Omental fat pad (tissue), 4 donors: Measurements from ENCODE around the gene VMP1. TPM values are rescaled to one million over a fixed set of nuclear protein-coding genes. Genes with fewer than 3 reads are reported as not detected.

Experiments used
- ATAC-seq: fragments of 150-250 bp; one replicate; pipeline ENCODE4 v1.9.1; 2016; ENCODE audit warnings: mild to moderate bottlenecking, moderate library complexity; ENCODE audit not compliant: low FRiP score
- DNase-seq: peaks from one replicate; pipeline ENCODE4 v3.0.0-alpha.2; 2019; ENCODE audit warnings: low spot score
- small RNA-seq: library from RNA; depleted of rRNA; stranded (forward); fragments of <200 nt; gene quantifications from one replicate; pipeline ENCODE3, GENCODE V24; 2016
- total RNA-seq, 4 donors: library from RNA; depleted of rRNA; stranded (reverse); fragments of >200 nt; gene quantifications; one replicate each; pipeline ENCODE4 v1.1.0, GENCODE V29; 2016
- TF ChIP-seq, protein P1 (sequence below), 3 donors: fragments of 450-650 bp; IDR thresholded peaks; one replicate each; pipeline ENCODE4 v1.5.1; 2016 to 2017; ENCODE audit warnings: antibody characterized with exemption in 3 of 3, mild to moderate bottlenecking in 3 of 3, moderate library complexity in 2 of 3

Gene VMP1
- total RNA-seq, 4 donors from 2014 or later, result 169 to 476 (median 278) TPM

DNA sequence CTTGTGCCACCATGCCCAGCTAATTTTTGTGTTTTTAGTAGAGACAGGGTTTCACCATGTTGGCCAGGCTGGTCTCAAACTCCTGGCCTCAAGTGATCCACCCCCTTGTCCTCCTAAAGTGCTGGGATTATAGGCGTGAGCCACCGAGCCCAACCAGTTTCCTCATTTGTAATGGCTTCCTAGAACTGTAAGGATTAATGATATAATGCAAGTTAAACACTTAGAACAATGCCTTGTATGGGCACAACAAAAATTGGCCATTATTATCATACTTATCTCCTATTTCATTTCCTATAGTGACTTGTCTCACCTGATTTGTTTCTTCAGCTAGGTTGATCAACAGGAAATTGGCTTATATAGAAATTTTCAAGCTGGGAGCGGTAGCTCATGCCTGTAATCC lies 171.2 kb downstream of the VMP1 start:
- TF ChIP-seq, protein P1, sequence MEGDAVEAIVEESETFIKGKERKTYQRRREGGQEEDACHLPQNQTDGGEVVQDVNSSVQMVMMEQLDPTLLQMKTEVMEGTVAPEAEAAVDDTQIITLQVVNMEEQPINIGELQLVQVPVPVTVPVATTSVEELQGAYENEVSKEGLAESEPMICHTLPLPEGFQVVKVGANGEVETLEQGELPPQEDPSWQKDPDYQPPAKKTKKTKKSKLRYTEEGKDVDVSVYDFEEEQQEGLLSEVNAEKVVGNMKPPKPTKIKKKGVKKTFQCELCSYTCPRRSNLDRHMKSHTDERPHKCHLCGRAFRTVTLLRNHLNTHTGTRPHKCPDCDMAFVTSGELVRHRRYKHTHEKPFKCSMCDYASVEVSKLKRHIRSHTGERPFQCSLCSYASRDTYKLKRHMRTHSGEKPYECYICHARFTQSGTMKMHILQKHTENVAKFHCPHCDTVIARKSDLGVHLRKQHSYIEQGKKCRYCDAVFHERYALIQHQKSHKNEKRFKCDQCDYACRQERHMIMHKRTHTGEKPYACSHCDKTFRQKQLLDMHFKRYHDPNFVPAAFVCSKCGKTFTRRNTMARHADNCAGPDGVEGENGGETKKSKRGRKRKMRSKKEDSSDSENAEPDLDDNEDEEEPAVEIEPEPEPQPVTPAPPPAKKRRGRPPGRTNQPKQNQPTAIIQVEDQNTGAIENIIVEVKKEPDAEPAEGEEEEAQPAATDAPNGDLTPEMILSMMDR (IDR thresholded peaks at IDR 0.05), result no peak
- DNase-seq (no peak), ATAC-seq (no peak)

DNA sequence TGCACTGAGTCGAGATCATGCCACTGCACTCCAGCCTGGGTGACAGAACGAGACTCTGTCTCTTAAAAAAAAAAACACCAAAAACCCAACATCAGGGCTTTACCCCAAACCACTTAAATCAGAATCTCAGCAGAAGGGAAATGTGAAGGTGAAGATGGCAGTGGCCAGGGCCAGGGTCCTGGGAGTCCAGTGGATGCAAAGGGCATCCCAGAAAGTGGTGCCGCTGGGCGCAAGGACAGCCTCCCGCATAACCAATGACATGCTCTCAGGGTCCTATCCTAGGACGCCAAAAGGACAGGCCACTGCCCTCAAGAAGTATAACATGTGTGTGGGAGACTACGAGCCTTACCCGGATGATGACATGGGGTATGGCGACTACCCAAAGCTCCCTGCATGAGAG lies 177.4 kb downstream of the VMP1 start:
- TF ChIP-seq, protein P1 (IDR thresholded peaks at IDR 0.05), result no peak
- ATAC-seq, result no peak
- DNase-seq, result no peak

DNA sequence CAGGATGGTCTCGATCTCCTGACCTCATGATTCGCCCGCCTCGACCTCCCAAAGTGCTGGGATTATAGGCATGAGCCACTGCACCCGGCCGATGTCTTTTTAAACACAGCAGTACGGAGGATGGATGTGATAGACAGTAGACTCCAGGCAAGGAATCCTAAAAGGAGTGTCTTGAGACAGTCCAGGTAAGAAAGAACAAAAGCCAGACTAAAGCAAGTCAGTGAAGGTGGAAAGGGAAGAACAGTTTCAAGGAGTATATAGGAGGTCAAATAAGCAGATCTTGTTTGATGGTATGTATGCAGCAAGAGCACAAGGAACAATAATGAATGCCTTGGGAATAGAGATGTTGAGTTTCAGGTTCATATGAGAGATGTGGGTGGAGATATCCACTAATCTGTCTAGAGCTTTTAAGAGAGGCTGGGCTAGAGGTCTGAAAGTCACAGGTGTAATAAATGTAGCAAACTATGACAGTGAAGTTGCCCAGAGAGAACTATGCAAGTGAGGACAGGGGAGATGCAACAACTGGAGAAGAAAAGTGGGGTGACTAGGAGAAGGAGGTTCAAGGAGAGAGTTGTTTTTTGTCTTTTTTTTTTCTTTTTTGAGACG lies 180.8 kb downstream of the VMP1 start:
- TF ChIP-seq, protein P1 (IDR thresholded peaks at IDR 0.05), result no peak
- ATAC-seq (no peak), DNase-seq (no peak)

DNA sequence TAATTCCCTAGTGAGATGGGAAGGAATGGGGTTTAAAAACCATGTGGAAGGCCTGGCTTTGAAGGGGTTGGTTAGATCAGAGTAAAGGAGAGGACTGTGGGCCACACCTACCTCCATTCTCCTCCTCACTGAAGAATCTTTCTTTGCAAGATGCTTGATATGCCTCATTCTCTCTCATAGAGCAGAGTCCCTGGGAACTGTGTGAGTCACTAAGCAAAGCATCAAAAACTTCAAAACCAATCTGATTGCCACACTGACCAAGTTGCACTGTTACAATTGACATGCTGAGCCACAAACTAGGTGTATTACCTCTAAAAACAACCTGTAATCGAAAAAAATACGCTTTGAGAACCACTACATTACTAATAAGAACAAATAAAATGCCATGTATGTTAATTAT lies 183.3 kb downstream of the VMP1 start:
- TF ChIP-seq, protein P1 (IDR thresholded peaks at IDR 0.05), result no peak
- DNase-seq, result no peak
- ATAC-seq, result no peak

Small RNAs within 50 kb of the gene (small RNA-seq; reads per million reads assigned to genes)
- gene AC040904.1, result not detected
- gene RNU6-450P, result not detected

Other genes with a start within 250 kb of the VMP1 start
- 10 to 100 TPM; 21.6 to 51.7 (median 32.6) TPM for gene DHX40, start 142.0 kb upstream of the VMP1 start, total RNA-seq
- gene CLTC, start 87.8 kb upstream of the VMP1 start, total RNA-seq, result 100 to 1,000 TPM; 217 to 241 (median 230) TPM
- 10 to 100 TPM; 28.1 to 80.0 (median 30.6) TPM for gene PTRH2, start 224 bp upstream of the VMP1 start, total RNA-seq
- gene TUBD1, start 185.3 kb downstream of the VMP1 start, total RNA-seq, result 10 to 100 TPM in 1 of 4 donors, 1 to 10 TPM in 3; 5.3 to 14.5 (median 7.2) TPM
- gene RPS6KB1, start 185.5 kb downstream of the VMP1 start, total RNA-seq, result 10 to 100 TPM; 30.6 to 56.3 (median 35.4) TPM